Neural cell (in vitro differentiated cells): ENCODE measurements around the gene COL9A1. TPM values are rescaled to one million over a fixed set of nuclear protein-coding genes. Genes with fewer than 3 reads are reported as not detected.

ENCODE experiments used
- H2AFZ ChIP-seq: fragments of 200-600, 300-800 bp; sonication (generic), shearing (Covaris generic); 2 replicates; pipeline ENCODE4 v1.6.0; 2014; ENCODE audit warnings: low read depth, mild to moderate bottlenecking, antibody characterized with exemption, low read length, moderate library complexity
- H3F3A ChIP-seq: fragments of 200-600 bp; shearing (Covaris generic); 2 replicates; pipeline ENCODE4 v1.6.1; 2016; ENCODE audit warnings: mild to moderate bottlenecking, moderate library complexity, mixed read lengths, antibody characterized with exemption, low read length; ENCODE audit not compliant: insufficient read depth, poor library complexity, severe bottlenecking
- H3K27ac ChIP-seq: fragments of 200-600, 300-800 bp; sonication (generic), shearing (Covaris generic); 2 replicates; pipeline ENCODE4 v1.5.1; 2014; ENCODE audit warnings: mild to moderate bottlenecking, low read length, moderate library complexity
- H3K27me3 ChIP-seq: fragments of 300-800, 200-600 bp; sonication (generic), shearing (Covaris generic); 2 replicates; pipeline ENCODE4 v1.6.0; 2014; ENCODE audit warnings: mild to moderate bottlenecking, low read depth, low read length, moderate library complexity; ENCODE audit not compliant: insufficient read depth
- H3K36me3 ChIP-seq: fragments of 300-800, 200-600 bp; sonication (generic), shearing (Covaris generic); 2 replicates; pipeline ENCODE4 v1.5.1; 2014; ENCODE audit warnings: mild to moderate bottlenecking, antibody characterized with exemption, low read length, moderate library complexity; ENCODE audit not compliant: insufficient read depth
- H3K4me2 ChIP-seq: fragments of 300-800, 200-600 bp; sonication (generic), shearing (Covaris generic); 2 replicates; pipeline ENCODE4 v1.6.0; 2014; ENCODE audit warnings: mild to moderate bottlenecking, low read length
- H3K4me3 ChIP-seq: fragments of 300-800, 200-600 bp; sonication (generic), shearing (Covaris generic); 2 replicates; pipeline ENCODE4 v1.5.1; 2014; ENCODE audit warnings: mild to moderate bottlenecking, low read length, moderate library complexity
- H3K79me2 ChIP-seq: fragments of 200-600 bp; shearing (Covaris generic); replicated peaks from 2 replicates; pipeline ENCODE4 v1.6.0; 2014; ENCODE audit warnings: mild to moderate bottlenecking, low read length, moderate library complexity; ENCODE audit not compliant: insufficient read depth
- H3K9ac ChIP-seq: fragments of 300-800, 200-600 bp; sonication (generic), shearing (Covaris generic); 2 replicates; pipeline ENCODE4 v1.6.1; 2016; ENCODE audit warnings: mild to moderate bottlenecking, low read length, mixed read lengths
- H3K9me2 ChIP-seq: fragments of 200-600 bp; shearing (Covaris generic); 2 replicates; pipeline ENCODE4 v1.6.1; 2016; ENCODE audit warnings: mild to moderate bottlenecking, low read length, mixed read lengths; ENCODE audit not compliant: insufficient read depth
- H3K9me3 ChIP-seq: fragments of 200-600, 300-800 bp; sonication (generic), shearing (Covaris generic); 2 replicates; pipeline ENCODE4 v1.6.1; 2016; ENCODE audit warnings: mild to moderate bottlenecking, mixed run types, low read length, moderate library complexity, mixed read lengths
- H4K20me1 ChIP-seq: fragments of 200-600 bp; shearing (Covaris generic); 2 replicates; pipeline ENCODE4 v1.6.1; 2016; ENCODE audit warnings: mild to moderate bottlenecking, mixed run types; ENCODE audit not compliant: insufficient read depth
- EP300 ChIP-seq: fragments of 450-650 bp; conservative IDR thresholded peaks from 2 replicates; pipeline ENCODE4 v1.6.1; 2014; ENCODE audit warnings: antibody characterized with exemption, mild to moderate bottlenecking, moderate library complexity; ENCODE audit not compliant: poor library complexity, severe bottlenecking
- EZH2 ChIP-seq: fragments of 200-600, 300-800 bp; shearing (Covaris generic), sonication (generic); IDR thresholded peaks from 2 replicates; pipeline ENCODE4 v1.6.1; 2014; ENCODE audit warnings: antibody characterized with exemption, low read length, borderline replicate concordance, mild to moderate bottlenecking; ENCODE audit not compliant: insufficient read depth, poor library complexity, severe bottlenecking
- MXI1 ChIP-seq: fragments of 450-650 bp; conservative IDR thresholded peaks from 2 replicates; pipeline ENCODE4 v1.6.1; 2014; ENCODE audit warnings: antibody characterized with exemption, mild to moderate bottlenecking; ENCODE audit not compliant: poor library complexity, severe bottlenecking
- POLR2AphosphoS5 ChIP-seq: IDR thresholded peaks from 2 replicates; pipeline ENCODE4 v1.6.1; 2012
- RAD21 ChIP-seq: fragments of 450-650 bp; conservative IDR thresholded peaks from 2 replicates; pipeline ENCODE4 v1.6.1; 2014; ENCODE audit warnings: antibody characterized with exemption, mild to moderate bottlenecking, moderate library complexity
- SMC3 ChIP-seq: fragments of 450-650 bp; conservative IDR thresholded peaks from 2 replicates; pipeline ENCODE4 v1.6.1; 2014; ENCODE audit warnings: antibody characterized with exemption, mild to moderate bottlenecking, moderate library complexity; ENCODE audit not compliant: poor library complexity
- TAF1 ChIP-seq: IDR thresholded peaks from 2 replicates; pipeline ENCODE4 v1.6.1; 2012; ENCODE audit warnings: low read depth
- polyA plus RNA-seq: library from polyadenylated mRNA; depleted of rRNA; stranded (reverse); fragments of >200 nt; gene quantifications from 2 replicates; pipeline ENCODE4 v1.2.3, GENCODE V29; 2014
- TF ChIP-seq, protein P1 (sequence below): fragments of 450-650 bp; IDR thresholded peaks from 2 replicates; pipeline ENCODE4 v1.5.1; 2014; ENCODE audit warnings: antibody characterized with exemption, mild to moderate bottlenecking, moderate library complexity; ENCODE audit not compliant: poor library complexity, severe bottlenecking
- TF ChIP-seq, protein P2 (sequence below): IDR thresholded peaks from 2 replicates; pipeline ENCODE4 v1.6.1; 2012; ENCODE audit warnings: borderline replicate concordance

COL9A1 gene
- polyA plus RNA-seq, 1 donor from 2014 or later = 1.0 TPM

DNA sequence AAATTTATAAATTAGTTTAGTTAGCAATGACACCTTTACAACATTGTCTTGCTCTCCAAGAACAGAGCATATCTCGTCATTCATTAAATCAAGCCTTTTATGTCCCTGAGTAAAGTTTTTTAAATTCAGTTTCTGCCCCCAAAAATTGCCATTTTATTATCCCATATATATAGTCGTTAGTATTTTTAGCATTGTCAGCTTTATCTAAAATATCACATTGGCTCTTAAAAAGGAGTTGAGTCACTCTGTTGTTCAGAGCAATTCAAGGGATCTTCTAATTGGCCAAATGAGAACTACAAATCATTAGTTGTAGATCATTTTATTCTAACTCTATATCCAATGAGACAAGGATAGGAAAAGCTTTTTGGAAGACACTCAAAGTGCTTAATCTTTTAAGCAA lies 127.1 kb downstream of the COL9A1 start:
- Histone ChIP-seq H3K79me2 (no peaks in the 10 kb centered on the region), H3K9ac (no peak overlapping the region), H3K9me2 (no peaks in the 10 kb centered on the region), H4K20me1 (no peaks in the 10 kb centered on the region), H3K9me3 (no peaks in the 10 kb centered on the region), H3F3A (no peaks in the 10 kb centered on the region), H3K4me3 (no peak overlapping the region), H3K4me2 (no peak overlapping the region), H3K36me3 (no peaks in the 10 kb centered on the region), H3K27ac (no peak overlapping the region), H2AFZ (no peak overlapping the region), H3K27me3 (no peaks in the 10 kb centered on the region)
- TF ChIP-seq SMC3 = no peak

DNA sequence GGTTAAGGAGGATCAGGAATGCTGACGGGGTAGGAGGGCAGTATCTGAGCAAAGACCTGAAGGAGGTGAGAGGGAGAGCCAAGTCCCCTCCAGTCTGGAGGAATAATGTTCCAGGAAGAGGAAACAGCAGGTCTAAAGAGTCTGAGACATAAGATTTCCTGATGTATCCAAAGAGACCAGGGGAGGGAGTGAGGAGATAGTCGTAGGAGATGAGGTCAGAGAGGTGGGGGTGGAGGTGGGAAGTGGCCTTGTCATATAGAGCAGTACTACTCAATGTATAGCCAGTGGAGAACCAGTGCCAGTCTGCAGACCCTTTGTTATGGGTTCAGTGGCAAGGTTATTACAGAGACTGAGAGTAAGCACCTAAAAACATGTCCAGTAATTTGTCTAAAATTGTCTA lies 130.6 kb downstream of the COL9A1 start:
- Histone ChIP-seq H3K36me3 (no peaks in the 10 kb centered on the region), H3K27me3 (no peaks in the 10 kb centered on the region), H3K4me3 (no peak overlapping the region), H3F3A (no peaks in the 10 kb centered on the region), H3K27ac (no peak overlapping the region), H4K20me1 (no peaks in the 10 kb centered on the region), H3K79me2 (no peaks in the 10 kb centered on the region), H2AFZ (no peak overlapping the region), H3K9ac (no peak overlapping the region), H3K9me3 (no peaks in the 10 kb centered on the region), H3K9me2 (no peaks in the 10 kb centered on the region), H3K4me2 (no peak overlapping the region)
- TF ChIP-seq, protein P1, sequence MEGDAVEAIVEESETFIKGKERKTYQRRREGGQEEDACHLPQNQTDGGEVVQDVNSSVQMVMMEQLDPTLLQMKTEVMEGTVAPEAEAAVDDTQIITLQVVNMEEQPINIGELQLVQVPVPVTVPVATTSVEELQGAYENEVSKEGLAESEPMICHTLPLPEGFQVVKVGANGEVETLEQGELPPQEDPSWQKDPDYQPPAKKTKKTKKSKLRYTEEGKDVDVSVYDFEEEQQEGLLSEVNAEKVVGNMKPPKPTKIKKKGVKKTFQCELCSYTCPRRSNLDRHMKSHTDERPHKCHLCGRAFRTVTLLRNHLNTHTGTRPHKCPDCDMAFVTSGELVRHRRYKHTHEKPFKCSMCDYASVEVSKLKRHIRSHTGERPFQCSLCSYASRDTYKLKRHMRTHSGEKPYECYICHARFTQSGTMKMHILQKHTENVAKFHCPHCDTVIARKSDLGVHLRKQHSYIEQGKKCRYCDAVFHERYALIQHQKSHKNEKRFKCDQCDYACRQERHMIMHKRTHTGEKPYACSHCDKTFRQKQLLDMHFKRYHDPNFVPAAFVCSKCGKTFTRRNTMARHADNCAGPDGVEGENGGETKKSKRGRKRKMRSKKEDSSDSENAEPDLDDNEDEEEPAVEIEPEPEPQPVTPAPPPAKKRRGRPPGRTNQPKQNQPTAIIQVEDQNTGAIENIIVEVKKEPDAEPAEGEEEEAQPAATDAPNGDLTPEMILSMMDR = no peak
- TF ChIP-seq SMC3 = no peak
- TF ChIP-seq EZH2 = no peak
- TF ChIP-seq POLR2AphosphoS5 = no peak
- no peak for TF ChIP-seq RAD21
- TF ChIP-seq, protein P2, sequence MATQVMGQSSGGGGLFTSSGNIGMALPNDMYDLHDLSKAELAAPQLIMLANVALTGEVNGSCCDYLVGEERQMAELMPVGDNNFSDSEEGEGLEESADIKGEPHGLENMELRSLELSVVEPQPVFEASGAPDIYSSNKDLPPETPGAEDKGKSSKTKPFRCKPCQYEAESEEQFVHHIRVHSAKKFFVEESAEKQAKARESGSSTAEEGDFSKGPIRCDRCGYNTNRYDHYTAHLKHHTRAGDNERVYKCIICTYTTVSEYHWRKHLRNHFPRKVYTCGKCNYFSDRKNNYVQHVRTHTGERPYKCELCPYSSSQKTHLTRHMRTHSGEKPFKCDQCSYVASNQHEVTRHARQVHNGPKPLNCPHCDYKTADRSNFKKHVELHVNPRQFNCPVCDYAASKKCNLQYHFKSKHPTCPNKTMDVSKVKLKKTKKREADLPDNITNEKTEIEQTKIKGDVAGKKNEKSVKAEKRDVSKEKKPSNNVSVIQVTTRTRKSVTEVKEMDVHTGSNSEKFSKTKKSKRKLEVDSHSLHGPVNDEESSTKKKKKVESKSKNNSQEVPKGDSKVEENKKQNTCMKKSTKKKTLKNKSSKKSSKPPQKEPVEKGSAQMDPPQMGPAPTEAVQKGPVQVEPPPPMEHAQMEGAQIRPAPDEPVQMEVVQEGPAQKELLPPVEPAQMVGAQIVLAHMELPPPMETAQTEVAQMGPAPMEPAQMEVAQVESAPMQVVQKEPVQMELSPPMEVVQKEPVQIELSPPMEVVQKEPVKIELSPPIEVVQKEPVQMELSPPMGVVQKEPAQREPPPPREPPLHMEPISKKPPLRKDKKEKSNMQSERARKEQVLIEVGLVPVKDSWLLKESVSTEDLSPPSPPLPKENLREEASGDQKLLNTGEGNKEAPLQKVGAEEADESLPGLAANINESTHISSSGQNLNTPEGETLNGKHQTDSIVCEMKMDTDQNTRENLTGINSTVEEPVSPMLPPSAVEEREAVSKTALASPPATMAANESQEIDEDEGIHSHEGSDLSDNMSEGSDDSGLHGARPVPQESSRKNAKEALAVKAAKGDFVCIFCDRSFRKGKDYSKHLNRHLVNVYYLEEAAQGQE = no peak
- no peak for TF ChIP-seq EP300
- no peak for TF ChIP-seq MXI1
- TF ChIP-seq TAF1 = no peak

DNA sequence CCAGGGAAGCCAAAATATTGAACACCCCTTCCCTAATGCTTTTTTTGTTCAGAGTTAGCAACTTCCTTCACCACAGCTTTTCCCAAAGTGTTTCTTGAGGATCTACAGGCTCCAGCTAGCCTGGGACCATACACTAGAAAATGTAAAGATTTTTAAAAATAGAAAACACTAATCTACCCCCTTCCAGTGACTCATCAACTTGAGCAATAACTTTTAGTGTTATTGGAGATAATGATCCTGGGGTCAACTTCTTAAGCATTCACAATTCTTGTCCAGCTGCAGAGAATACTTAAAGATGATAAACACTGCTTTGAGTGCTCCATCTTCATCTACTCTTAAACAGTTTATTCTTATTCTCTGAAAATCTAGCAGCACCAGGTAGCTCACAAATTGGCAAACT lies 131.6 kb downstream of the COL9A1 start:
- no peak overlapping the region for H3K4me2 ChIP-seq
- no peaks in the 10 kb centered on the region for H4K20me1 ChIP-seq
- H3F3A ChIP-seq = no peaks in the 10 kb centered on the region
- no peak for TF ChIP-seq RAD21
- TF ChIP-seq, protein P2 = no peak
- TF ChIP-seq TAF1 = no peak
- TF ChIP-seq POLR2AphosphoS5 = no peak
- no peak for TF ChIP-seq EZH2
- TF ChIP-seq, protein P1 = no peak
- TF ChIP-seq MXI1 = no peak
- no peak for TF ChIP-seq SMC3
- TF ChIP-seq EP300 = no peak
- H3K9me3 ChIP-seq = no peaks in the 10 kb centered on the region
- H3K27me3 ChIP-seq = no peaks in the 10 kb centered on the region
- no peaks in the 10 kb centered on the region for H3K79me2 ChIP-seq
- no peak overlapping the region for H2AFZ ChIP-seq
- H3K36me3 ChIP-seq = no peaks in the 10 kb centered on the region
- H3K9me2 ChIP-seq = no peaks in the 10 kb centered on the region
- no peak overlapping the region for H3K27ac ChIP-seq
- H3K4me3 ChIP-seq = no peak overlapping the region
- H3K9ac ChIP-seq = no peak overlapping the region
